ENCODE results near the gene BRICD5. TPM values are rescaled to one million over a fixed set of nuclear protein-coding genes. Genes with fewer than 3 reads are reported as not detected.
"Not testable (repeated sequence)": the region's sequence is repeated elsewhere in the genome, so short reads cannot be mapped to it uniquely, and the experiment has no call there.

BRICD5 gene
- 1 to 10 TPM; 6.4 to 8.2 (median 6.8) TPM for total RNA-seq

- Mint-ChIP-seq H3K36me3 (ENCODE audit: insufficient read depth) (peaks cover 13% of the 10 kb centered on the region), H3K4me1 (ENCODE audit: low read depth) (peaks cover 27% of the 10 kb centered on the region)
Measured at GRCh38 chr16:2210386-2211365, at the start of gene BRICD5. TSS of gene BRICD5 (minus strand) at chr16:2210863. CDS start at chr16:2210833, 30 bp downstream.

GRCh38 chr16:2260250-2260649 lies 49.6 kb upstream of the BRICD5 start:
- Mint-ChIP-seq H3K4me3 (no peak overlapping the region), H3K9me3 (no peaks in the 10 kb centered on the region), H3K36me3 (ENCODE audit: insufficient read depth) (peaks cover 41% of the 10 kb centered on the region), H3K4me1 (ENCODE audit: low read depth) (peaks cover 12% of the 10 kb centered on the region), H3K27me3 (ENCODE audit: low read depth) (no peaks in the 10 kb centered on the region)
- DNase-seq (no peak), ATAC-seq (no peak)

More at GRCh38 chr16:2210386-2211365, at the start of gene BRICD5:
- no peak within 1 kb of the TSS for H3K4me3 Mint-ChIP-seq
- H3K9me3 Mint-ChIP-seq = no peaks in the 10 kb centered on the region
- no peak for DNase-seq
- no peak for ATAC-seq
- no peaks in the 10 kb centered on the region for H3K27me3 Mint-ChIP-seq (ENCODE audit: low read depth)

- not testable (repeated sequence) for H3K9me3 Mint-ChIP-seq; H3K4me1 Mint-ChIP-seq (ENCODE audit: low read depth); ATAC-seq; DNase-seq; H3K27me3 Mint-ChIP-seq (ENCODE audit: low read depth); H3K4me3 Mint-ChIP-seq
- peaks cover 43% of the 10 kb centered on the region for H3K36me3 Mint-ChIP-seq (ENCODE audit: insufficient read depth)
Measured at GRCh38 chr16:2258530-2258929, 47.9 kb upstream of the BRICD5 start.

GRCh38 chr16:2257726-2258125 lies 47.1 kb upstream of the BRICD5 start:
- no peak overlapping the region for H3K4me3 Mint-ChIP-seq

GRCh38 chr16:2256531-2257140 lies 46.0 kb upstream of the BRICD5 start:
- DNase-seq = no peak
- Mint-ChIP-seq H3K27me3 (ENCODE audit: low read depth) (no peaks in the 10 kb centered on the region), H3K9me3 (no peaks in the 10 kb centered on the region), H3K4me1 (ENCODE audit: low read depth) (peaks cover 6% of the 10 kb centered on the region), H3K4me3 (no peak overlapping the region), H3K36me3 (ENCODE audit: insufficient read depth) (peaks cover 35% of the 10 kb centered on the region)
- ATAC-seq = no peak

More at GRCh38 chr16:2257726-2258125, 47.1 kb upstream of the BRICD5 start:
- Mint-ChIP-seq H3K27me3 (ENCODE audit: low read depth) (no peaks in the 10 kb centered on the region), H3K9me3 (no peaks in the 10 kb centered on the region), H3K36me3 (ENCODE audit: insufficient read depth) (peaks cover 42% of the 10 kb centered on the region), H3K4me1 (ENCODE audit: low read depth) (peaks cover 3% of the 10 kb centered on the region)
- DNase-seq (no peak), ATAC-seq (no peak)

GRCh38 chr16:2253293-2253692 lies 42.6 kb upstream of the BRICD5 start:
- no peak for ATAC-seq
- H3K9me3 Mint-ChIP-seq = no peaks in the 10 kb centered on the region

GRCh38 chr16:2252806-2253148 lies 42.1 kb upstream of the BRICD5 start:
- peaks cover 27% of the 10 kb centered on the region for H3K36me3 Mint-ChIP-seq (ENCODE audit: insufficient read depth)
- peaks cover 10% of the 10 kb centered on the region for H3K4me1 Mint-ChIP-seq (ENCODE audit: low read depth)
- H3K4me3 Mint-ChIP-seq = no peak overlapping the region
- no peaks in the 10 kb centered on the region for H3K9me3 Mint-ChIP-seq
- DNase-seq = no peak
- no peak for ATAC-seq
- no peaks in the 10 kb centered on the region for H3K27me3 Mint-ChIP-seq (ENCODE audit: low read depth)

More at GRCh38 chr16:2253293-2253692, 42.6 kb upstream of the BRICD5 start:
- Mint-ChIP-seq H3K27me3 (ENCODE audit: low read depth) (no peaks in the 10 kb centered on the region), H3K36me3 (ENCODE audit: insufficient read depth) (peaks cover 27% of the 10 kb centered on the region), H3K4me1 (ENCODE audit: low read depth) (peaks cover 10% of the 10 kb centered on the region), H3K4me3 (no peak overlapping the region)
- DNase-seq = no peak

GRCh38 chr16:2251296-2252111 lies 40.8 kb upstream of the BRICD5 start, which contains the start of gene ECI1:
TSS of gene ECI1 (minus strand) at chr16:2251587. CDS start at chr16:2251566, 21 bp downstream.
- Mint-ChIP-seq H3K4me1 (ENCODE audit: low read depth) (peaks cover 10% of the 10 kb centered on the region), H3K9me3 (no peaks in the 10 kb centered on the region), H3K27me3 (ENCODE audit: low read depth) (no peaks in the 10 kb centered on the region), H3K4me3 (peak within 1 kb of the TSS; percentile 85), H3K36me3 (ENCODE audit: insufficient read depth) (peaks cover 19% of the 10 kb centered on the region)
- DNase-seq (peak; percentile 68), ATAC-seq (peak; percentile 74 to 80)

- Mint-ChIP-seq H3K4me3 (peak overlapping the region; percentile 85), H3K9me3 (no peaks in the 10 kb centered on the region), H3K4me1 (ENCODE audit: low read depth) (peaks cover 10% of the 10 kb centered on the region), H3K27me3 (ENCODE audit: low read depth) (no peaks in the 10 kb centered on the region), H3K36me3 (ENCODE audit: insufficient read depth) (peaks cover 15% of the 10 kb centered on the region)
- ATAC-seq = peak; percentile 38 to 45
- DNase-seq = peak; percentile 30
Measured at GRCh38 chr16:2250652-2251295, 40.1 kb upstream of the BRICD5 start.

- Mint-ChIP-seq H3K36me3 (ENCODE audit: insufficient read depth) (peaks cover 5% of the 10 kb centered on the region), H3K4me1 (ENCODE audit: low read depth) (peaks cover 3% of the 10 kb centered on the region)
- no peak for DNase-seq
Measured at GRCh38 chr16:2246301-2246885, 35.7 kb upstream of the BRICD5 start.

GRCh38 chr16:2244926-2245795 lies 34.5 kb upstream of the BRICD5 start:
- Mint-ChIP-seq H3K4me3 (no peak overlapping the region), H3K9me3 (no peaks in the 10 kb centered on the region), H3K27me3 (ENCODE audit: low read depth) (no peaks in the 10 kb centered on the region), H3K4me1 (ENCODE audit: low read depth) (no peaks in the 10 kb centered on the region), H3K36me3 (ENCODE audit: insufficient read depth) (peaks cover 5% of the 10 kb centered on the region)
- no peak for ATAC-seq
- DNase-seq = no peak

More at GRCh38 chr16:2246301-2246885, 35.7 kb upstream of the BRICD5 start:
- Mint-ChIP-seq H3K9me3 (no peaks in the 10 kb centered on the region), H3K27me3 (ENCODE audit: low read depth) (no peaks in the 10 kb centered on the region), H3K4me3 (no peak overlapping the region)
- ATAC-seq = no peak

GRCh38 chr16:2244301-2244700 lies 33.6 kb upstream of the BRICD5 start:
- Mint-ChIP-seq H3K27me3 (ENCODE audit: low read depth) (no peaks in the 10 kb centered on the region), H3K9me3 (no peaks in the 10 kb centered on the region)
- ATAC-seq = no peak

More at GRCh38 chr16:2244301-2244700, 33.6 kb upstream of the BRICD5 start:
- no peak for DNase-seq
- no peaks in the 10 kb centered on the region for H3K4me1 Mint-ChIP-seq (ENCODE audit: low read depth)
- peaks cover 5% of the 10 kb centered on the region for H3K36me3 Mint-ChIP-seq (ENCODE audit: insufficient read depth)
- no peak overlapping the region for H3K4me3 Mint-ChIP-seq

Measured in activated T-cell treated with anti-CD3 and anti-CD28 coated beads, Interleukin-2, amount 50 U/mL, for 4 hours (primary cell).